OCI-M2 (cell line): ENCODE measurements around the gene KRTAP10-1.
"Not testable (repeated sequence)": the region's sequence is repeated elsewhere in the genome, so short reads cannot be mapped to it uniquely, and the experiment has no call there.

Experiments used
- DNase-seq: peaks from one replicate; lab custom pipeline; 2025; ENCODE audit not compliant: unreplicated experiment; lab: John Stamatoyannopoulos, UW

The KRTAP10-1 gene

DNA sequence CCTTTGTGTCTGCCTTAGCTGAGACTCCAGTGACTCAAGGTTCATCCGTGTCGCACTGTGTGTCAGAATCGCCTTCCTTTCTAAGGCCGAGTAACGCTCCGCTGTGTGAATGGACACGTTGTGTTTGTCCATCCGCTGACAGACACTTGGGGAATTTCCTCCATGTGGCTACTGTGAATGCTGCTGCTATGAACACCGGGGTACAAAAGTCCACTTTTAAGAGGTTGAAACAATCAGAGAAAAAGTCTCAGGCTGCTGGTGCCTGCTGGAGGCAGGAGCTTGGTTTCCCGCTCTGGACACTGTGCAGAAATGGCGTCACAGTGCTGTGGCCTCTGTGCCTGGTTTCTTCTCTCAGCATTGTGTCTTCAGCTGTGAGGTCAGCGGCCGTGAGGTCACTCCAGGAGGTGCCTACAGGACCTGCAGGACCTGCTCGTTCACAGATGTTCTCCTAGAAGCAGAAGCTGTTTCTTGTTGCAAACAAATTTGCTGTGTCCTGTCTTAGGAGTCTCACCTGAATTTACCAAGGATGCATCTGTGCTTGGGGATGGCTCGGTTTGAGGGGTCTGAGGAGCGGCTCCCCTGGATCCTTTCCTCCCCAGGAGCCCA lies 34.2 kb downstream of the KRTAP10-1 start:
- no peak for DNase-seq

DNA sequence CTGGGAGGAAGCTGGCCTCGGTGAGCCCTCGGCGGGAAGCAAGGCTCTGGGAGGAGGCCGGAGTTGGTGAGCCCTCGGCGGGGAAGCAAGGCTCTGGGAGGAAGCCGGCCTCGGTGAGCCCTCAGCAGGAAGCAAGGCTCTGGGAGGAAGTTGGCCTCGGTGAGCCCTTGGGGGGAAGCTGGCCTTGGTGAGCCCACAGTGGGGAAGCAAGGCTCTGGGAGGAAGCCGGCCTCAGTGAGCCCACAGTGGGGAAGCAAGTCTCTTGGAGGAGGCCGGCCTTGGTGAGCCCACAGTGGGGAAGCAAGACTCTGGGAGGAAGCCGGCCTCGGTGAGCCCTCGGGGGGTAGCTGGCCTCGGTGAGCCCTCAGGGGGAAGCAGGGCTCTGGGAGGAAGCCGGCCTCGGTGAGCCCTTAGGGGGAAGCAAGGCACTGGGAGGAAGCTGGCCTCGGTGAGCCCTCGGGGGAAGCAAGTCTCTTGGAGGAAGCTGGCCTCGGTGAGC lies 36.0 kb downstream of the KRTAP10-1 start:
- DNase-seq, result no peak

DNA sequence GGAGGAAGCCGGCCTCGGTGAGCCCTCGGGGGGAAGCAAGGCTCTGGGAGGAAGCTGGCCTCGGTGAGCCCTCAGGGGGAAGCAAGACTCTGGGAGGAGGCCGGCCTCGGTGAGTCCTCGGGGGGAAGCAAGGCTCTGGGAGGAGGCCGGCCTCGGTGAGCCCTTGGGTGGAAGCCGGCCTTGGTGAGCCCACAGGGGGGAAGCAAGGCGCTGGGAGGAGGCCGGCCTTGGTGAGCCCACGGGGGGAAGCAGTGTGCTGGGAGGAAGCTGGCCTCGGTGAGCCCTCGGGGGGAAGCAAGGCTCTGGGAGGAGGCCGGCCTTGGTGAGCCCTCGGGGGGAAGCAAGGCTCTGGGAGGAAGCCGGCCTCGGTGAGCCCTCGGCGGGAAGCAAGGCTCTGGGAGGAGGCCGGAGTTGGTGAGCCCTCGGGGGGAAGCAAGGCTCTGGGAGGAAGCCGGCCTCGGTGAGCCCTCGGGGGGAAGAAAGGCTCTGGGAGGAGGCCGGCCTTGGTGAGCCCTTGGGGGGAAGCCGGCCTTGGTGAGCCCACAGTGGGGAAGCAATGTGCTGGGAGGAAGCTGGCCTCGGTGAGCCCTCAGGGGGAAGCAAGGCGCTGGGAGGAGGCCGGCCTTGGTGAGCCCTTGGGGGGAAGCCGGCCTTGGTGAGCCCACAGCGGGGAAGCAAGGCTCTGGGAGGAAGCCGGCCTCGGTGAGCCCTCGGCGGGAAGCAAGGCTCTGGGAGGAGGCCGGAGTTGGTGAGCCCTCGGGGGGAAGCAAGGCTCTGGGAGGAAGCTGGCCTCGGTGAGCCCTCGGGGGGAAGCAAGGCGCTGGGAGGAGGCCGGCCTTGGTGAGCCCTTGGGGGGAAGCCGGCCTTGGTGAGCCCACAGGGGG lies 36.7 kb downstream of the KRTAP10-1 start:
- DNase-seq, result not testable (repeated sequence)

DNA sequence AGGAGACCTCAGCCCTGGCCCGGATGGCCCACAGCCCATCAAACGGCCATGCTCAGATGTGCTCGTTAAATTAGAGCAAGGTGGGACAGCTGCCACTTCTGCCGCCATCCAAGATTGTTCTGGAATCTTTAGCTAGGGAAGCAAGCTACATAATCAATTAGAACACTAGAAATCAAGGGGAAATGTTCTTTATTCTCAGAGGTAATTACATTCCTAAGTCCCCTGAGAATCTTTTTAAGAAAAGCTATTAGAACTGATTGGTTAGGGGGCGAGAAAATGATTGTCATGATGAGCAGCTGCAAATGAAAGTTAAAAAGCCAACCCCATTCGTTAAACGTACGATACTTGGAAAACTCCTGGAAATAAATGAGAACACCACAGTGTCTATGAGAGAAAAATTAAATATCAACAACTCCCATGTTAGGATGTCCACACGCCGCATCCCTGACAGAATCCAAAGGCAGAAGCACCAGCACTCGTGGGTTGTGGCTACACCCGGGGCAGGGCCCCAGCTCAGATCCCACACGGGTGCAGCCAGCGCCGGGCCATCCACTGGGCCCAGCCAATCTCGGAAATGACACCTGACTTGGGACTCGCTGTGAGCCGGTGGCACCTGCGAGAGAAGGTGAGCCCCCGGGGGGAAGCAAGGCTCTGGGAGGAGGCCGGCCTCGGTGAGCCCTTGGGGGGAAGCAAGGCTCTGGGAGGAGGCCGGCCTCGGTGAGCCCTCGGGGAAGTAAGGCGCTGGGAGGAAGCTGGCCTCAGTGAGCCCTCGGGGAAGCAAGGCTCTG lies 37.6 kb downstream of the KRTAP10-1 start:
- no peak for DNase-seq

DNA sequence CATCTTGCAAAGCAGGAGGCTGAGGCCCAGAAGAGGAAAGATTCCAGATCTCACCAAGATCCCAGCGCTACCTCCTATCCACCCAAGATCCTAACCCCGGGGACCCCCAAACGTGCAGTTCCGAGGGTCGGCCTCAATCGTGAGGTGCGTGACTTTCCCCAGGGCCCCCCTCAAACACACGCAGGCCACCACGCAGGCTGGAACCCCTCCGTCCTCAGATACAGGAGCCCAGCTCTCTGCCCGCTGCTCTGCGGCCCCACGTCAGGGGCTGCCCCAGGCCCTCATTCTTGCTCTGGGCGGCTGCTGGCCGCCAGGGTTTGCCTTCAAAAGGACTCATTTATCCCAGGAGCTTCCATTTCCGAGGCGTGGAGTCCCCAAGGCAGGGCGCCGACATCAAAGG lies 39.9 kb downstream of the KRTAP10-1 start:
- no peak for DNase-seq

DNA sequence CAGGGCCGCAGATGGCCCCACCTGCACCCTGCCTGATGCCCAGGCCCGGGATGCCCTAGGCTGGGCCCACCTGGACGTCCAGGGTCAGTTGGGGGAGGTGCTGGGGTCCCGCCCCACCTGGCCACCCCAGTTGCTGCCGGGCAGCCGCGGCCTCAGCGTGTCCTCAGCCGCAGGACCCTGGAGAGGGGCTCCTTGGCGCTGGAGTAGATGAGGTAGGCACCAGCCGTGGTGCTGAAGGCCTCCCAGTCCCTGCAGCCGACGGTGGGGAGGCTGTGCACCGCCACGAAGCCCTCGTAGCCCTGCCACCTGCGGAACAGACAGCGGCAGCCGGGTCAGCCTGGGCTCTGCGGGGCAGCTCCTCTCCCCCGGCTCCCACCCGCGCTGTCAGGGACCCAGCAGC lies 40.4 kb downstream of the KRTAP10-1 start:
- no peak for DNase-seq

DNA sequence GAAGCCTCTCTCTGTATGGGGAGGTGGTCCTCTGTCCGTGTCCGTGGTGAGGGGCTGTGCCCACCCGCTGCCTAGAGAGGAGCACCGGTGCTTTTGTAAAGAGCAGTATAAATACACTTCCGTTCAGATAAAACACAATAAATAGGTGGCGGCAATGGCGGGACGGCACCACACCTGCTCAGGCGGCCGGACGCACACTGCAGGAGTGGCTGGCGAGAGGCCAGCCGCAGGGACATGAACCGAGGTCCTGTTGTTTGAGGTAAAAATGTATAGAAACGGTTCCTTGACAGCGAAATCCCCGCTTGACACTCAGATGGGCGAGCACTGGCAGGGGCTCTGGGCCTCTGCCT lies 40.8 kb downstream of the KRTAP10-1 start:
- DNase-seq, result no peak

DNA sequence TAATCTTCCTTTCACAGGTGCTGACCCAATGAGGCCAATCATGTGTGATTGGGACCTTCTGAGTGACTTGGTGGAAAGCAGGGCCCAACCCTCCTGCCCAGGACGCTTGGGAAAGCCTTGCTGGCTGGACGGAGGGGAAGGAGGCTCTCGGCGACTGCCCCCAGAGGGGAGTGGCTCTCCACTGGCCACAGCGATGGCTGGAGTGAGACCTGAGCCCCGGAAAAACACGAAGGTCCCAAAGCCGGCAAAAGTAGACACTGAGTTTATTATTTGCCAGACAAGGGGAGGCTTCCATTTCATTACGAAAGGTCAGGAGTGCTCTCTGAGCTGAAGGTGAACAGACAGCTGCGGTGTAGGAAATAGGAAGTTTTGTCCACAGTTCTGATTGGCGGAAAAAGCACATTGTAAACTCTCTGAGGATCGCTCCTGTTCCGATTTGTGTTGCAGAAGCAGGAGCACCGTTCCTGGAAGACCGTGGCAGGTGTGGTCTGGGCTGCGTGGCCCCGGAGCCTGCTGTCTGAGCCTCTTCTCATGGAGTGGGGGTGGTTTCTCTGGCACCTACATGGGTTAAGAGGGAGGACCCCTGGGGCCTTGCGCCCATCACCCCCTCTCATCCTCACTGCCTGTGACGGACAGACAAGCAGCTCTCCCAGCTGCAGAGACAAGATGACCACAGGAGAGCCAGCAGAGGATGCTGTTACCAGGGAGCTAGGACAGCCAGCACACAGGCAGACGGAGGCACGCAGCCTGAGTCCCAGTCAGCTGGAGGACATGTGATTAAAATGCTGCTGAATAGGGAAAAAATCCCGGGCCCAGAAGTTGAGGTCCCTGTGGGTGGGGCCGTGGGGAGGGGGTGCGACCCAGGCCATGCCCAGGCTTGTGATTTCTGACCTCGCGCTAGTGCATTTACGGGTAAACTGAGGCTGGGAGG lies 41.5 kb downstream of the KRTAP10-1 start:
- DNase-seq, result no peak

DNA sequence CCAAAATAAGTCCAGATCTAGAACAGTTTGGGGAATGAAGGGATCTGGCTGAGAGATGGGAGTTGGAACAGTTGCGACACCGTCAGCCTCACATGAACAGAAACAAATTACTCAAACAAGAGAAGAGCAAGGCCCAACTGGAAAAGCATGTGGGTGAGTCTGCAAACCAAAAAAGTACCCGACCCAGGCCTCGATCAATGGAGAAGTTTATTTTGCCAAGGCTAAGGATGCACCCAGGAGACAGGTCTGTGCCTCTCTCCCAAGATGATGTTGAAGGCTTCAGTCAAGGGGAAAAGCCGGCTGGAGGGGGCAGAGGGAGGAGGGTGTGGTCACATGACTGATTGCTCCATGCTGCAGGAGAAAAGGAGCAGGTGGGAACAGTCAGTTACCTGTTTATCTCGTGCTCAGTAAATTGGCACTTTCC lies 42.3 kb downstream of the KRTAP10-1 start:
- DNase-seq, result no peak

DNA sequence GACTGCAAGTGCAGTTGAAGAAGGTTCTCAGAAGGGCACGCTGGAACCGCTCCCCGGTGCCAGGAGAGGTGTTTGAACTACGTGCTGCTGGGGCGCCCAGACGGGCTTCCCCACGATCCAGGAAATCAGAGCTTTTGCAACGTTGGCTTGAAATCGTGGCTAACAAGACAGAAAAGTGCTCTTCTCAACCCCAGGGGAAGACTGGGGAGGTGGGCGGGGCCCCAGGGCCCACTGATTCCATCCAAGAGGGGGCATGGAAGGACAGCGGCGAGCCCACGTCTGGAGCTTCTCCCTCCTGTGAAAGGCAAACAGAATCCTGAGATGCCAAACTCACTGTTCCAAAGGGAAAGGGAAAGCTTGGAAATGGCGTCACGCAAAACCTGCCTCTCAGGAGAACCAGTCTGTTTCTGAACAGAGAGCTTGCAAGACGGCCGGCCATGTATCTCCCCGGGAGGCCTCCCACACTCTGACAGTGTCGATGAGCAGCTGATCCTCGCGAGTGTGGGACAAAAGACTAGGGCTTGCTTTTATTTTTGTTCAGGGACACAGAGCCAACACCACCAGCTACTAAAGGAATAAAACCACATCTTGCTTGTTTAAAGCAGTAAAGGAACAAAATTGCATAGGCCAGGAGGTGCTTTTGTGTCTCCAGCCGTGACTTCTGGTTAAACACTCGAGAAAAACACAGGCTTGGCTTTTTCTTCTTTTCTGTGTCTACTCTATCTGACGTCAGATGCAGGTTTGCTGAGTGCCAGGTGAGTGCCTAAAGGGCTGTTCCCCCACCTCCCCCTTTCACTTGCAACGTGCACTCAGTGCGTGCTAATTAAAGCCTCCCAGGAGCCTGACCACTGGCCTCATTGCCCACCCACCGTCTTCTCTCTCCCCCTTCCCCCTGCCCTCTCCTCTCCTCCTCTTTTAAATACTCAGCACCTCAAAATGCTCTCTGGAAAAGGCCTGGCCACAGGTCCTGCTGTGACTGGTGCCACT lies 43.1 kb downstream of the KRTAP10-1 start:
- no peak for DNase-seq

DNA sequence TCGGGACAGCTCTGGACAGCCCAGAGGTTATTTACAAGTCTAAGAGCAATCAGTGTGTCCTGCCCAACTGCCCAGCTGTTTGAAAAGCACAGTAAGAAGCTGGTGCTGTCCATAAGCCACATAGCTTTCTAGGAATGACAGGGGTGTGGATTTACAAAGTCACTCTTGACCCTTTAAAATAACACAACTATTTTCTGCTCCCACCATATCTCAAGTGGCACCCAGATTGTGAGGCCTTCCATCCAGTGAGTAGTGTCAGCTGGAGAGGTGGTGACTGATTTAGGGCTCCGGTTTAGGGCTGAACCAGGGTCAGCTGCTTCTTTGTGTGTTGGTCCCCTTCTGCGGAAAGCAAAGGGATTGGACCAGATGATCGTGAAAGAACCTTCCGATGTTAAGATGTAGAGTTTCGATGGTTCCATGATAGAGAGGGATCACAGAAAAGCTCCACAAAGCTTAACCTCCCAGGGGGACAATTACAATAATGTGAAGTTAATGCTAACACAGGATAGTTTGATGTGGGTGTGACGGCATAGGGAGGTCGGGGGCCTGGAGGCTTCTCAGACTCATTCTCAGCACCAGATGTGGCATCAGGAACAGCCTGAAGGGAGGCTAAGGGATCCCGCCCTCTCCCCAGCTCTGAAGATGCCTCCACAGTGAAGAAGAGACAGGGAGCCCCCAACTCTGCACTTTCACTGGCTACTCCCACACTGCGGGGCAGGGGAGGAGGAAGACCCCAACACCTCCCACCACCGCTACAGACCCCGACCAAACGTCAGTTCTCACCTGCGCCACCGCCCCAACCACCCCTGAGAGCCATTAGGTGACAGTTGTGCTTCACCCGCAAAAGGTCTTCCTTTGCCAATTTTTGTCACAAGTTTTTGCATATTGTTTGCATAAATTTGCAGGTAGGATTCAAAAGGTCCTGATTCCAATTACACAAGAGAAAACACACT lies 44.1 kb downstream of the KRTAP10-1 start:
- DNase-seq, result no peak

DNA sequence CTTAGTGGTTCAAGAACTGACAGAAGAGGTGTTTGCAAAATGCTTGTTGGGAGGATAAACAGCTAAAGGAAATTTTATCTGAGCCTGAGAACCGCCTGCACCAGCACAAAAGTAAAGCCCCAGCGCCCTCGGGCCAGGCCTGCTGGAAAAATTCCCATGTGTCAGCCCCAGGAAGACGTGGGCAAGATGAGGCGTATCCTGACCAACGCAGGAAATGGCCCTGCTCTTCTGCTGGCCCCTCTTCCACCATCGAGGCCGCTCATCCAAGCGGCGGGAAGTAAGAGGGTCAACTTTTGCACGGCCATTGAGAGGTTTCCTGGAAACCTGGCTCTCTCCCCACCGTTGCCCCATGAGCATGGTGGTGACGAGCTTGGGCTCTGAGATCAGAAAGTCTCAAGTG lies 45.0 kb downstream of the KRTAP10-1 start:
- DNase-seq, result no peak

DNA sequence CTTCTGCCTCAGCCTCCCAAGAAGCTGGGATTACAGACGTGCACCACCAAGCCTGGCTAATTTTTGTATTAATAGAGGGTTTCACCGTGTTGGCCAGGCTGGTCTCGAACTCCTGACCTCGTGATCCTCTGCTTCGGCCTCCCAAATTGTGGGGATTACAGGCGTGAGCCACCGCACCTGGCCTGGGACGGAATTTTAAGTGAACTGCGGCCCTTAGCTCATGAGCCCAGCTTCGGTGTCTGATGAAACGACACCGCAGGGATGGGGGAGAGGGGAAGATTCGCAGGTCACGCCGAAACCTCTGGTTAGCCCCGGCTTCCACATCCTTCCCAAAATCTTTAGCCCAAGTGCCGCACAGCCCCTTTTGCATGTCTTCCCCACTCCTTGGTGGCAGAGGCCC lies 45.6 kb downstream of the KRTAP10-1 start:
- no peak for DNase-seq

DNA sequence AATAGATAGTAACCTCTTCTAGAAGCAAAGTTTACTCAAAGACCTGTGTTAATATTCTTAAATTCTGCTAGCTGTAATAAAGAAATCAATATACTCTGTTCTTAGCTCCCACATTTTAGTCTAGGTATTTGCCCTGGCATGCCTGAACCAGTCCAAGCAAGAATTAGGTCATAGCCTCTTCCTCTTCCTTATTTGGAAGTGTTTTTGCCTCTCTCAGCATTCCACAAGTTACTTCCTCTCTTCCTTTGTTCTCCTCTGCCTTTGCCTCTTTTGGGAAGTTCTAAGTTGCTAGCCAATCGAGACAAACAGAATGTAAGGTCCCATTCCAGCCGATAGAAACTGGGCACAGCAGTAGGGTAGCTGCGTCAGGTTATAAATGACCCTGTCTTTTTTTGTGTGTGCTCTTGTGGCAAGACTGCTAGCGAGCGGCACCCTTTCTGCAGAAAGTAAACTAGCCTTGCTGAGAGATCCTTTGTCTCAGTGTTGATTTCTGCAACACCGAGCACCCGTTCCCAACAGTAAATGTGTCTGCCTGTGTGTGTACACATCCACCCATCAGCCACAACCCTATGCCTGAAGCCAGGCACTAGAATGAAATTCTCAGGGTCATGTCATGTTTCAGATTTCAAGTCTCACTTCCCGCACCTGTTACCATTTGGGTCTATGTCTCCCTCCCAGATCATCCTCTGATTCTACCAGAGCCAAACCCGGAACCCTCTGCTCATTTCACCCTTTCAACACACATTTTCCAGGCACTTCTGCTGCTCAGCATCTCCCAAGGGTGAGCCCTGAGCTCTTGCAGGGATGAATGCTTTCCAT lies 47.2 kb downstream of the KRTAP10-1 start:
- no peak for DNase-seq

DNA sequence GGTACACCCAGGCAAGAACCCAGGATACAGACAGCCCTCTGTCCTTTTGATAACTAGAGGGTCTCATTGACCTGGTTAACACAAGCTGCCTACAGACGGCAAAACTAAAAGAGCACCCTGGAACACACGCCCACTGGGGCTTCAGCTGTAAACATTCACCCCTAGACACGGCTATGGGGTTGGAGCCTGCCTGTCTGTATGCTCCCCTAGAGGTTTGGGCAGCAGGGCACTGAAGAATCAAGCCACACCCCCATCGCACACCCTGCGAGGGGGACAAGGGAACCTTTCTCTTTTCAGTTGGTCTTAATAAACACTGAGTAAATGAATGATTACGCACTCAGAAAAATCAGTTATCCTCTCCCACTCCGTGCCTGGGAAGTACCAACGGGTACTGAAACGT lies 49.2 kb downstream of the KRTAP10-1 start:
- no peak for DNase-seq

DNA sequence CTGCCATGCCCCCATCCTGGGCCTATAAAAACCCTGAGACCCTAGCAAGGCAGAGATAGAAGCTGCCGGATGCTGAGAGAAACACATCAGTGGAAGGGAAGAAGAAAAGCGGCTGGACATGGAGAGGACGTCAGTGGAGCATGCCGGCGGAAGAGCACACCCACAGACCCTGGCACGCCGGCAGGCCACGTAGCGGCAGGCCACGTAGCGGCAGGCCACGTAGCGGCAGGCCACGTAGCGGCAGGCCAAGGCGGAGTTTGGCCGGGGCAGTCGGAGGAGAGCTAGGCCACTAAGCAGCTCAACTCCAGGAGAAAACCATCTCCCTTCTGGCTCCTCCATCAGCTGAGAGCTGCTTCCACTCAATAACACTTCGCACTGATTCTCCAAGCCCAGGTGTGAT lies 49.6 kb downstream of the KRTAP10-1 start:
- no peak for DNase-seq

DNA sequence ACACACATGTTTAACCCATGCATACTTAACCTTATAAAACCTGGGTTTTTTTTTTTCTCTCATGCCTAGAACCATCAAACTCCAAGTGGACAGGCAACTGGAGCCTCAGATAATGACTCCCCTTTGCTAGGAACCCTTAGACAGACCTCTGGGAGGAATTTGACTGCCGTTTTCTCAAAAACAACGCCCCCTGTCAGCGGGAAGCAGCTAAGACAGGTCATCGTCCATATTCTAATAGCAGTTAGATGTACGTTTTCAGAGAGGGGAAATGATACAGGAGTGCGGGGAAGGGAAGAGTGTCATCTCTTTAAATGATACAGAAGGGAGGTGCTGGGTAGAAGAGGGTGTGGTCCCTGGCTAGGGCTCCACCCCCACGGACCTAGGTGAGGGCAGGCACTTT lies 50.0 kb downstream of the KRTAP10-1 start:
- DNase-seq, result no peak
